ENCODE results near the gene FARSA.
A peak's percentile ranks its signal among the peaks of the same experiment; 100 is the strongest.
"Not testable (repeated sequence)": the region's sequence is repeated elsewhere in the genome, so short reads cannot be mapped to it uniquely, and the experiment has no call there.

Gene FARSA

DNA sequence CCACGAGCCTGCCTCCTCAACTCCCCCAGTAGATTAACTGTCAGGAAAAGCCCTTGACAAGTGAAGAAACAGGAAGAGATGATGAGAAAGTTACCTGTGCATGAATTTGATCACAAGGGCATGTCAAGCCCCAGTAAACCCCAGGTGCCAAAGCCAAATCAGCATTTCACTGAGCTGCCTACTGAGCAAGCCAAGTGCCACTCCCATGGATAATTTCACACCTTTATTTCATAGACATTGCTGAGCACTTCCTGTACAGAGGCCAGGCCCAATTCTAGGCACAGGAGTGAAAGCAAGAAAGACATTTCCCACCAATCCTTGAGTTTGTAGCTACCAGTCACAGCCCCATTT, 21.1 kb upstream of the FARSA start:
- DNase-seq (ENCODE audit: low read depth in 4 of 4, low spot score in 1 of 4) = no peak

DNA sequence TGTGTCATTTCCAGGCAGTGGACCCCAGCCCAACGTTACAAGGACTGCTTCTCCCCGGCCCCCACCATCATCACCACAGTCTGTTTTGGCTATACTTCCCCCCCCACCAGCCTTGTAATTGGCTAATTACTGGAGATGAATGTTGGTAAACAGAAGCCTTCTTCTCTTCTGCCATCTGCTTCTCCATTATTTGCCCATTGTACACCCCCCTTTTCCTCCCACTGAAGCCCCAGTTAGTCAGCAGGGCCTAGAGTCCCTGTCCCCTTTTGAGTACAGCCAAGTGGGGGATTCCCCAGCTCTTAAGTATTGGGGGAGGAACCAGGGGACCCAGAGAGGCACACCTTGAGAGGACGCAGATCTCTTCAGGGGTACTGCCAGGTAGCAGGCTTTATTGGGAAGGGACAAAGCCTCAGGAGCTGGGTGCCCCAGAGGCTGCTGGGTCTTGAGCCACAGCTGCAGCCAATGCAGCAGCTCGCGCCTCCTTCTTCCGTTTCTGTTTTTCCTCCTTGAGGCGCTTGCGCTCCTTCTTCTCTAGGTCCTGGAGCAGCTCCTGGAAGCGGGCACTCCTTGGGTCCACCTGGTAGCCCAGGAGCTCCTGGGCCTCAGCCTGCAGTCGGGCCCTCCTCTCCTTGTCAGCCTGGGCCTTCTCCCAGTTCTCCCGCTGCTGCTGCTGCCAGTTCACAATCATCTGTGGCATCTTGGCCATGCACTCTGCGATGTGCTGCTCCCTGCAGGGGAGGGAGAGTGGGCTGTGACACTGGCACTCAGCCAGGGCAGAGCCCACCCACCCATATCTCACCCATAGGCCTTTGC, 20.5 kb upstream of the FARSA start:
- DNase-seq (ENCODE audit: low read depth in 4 of 4, low spot score in 1 of 4) = no peak

DNA sequence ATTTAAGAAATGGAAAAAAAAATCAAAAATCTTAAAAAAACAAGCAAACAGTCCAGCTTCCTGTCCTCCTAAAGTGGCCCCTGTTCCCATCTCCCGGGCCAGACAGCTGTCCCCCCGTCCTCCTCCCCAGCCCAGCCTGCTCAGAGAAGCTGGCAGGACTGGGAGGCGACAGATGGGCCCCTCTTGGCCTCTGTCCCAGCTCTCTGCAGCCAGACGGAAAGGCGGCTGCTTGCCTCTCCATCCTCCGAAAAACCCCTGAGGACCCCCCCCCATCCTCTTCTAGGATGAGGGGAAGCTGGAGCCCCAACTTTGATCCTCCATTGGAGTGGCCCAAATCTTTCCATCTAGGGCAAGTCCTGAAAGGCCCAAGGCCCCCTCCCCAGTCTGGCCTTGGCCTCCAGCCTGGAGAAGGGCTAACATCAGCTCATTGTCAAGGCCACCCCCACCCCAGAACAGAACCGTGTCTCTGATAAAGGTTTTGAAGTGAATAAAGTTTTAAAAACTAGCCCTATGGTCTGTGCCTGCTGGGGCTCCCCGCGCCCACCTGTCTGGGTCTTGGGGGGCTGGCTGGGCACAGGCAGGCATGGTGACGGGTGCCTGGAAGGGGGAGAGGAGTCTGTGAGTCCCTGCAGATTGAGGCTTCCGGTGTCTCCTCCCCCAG, 19.8 kb upstream of the FARSA start:
- DNase-seq (ENCODE audit: low read depth in 4 of 4, low spot score in 1 of 4) = no peak

DNA sequence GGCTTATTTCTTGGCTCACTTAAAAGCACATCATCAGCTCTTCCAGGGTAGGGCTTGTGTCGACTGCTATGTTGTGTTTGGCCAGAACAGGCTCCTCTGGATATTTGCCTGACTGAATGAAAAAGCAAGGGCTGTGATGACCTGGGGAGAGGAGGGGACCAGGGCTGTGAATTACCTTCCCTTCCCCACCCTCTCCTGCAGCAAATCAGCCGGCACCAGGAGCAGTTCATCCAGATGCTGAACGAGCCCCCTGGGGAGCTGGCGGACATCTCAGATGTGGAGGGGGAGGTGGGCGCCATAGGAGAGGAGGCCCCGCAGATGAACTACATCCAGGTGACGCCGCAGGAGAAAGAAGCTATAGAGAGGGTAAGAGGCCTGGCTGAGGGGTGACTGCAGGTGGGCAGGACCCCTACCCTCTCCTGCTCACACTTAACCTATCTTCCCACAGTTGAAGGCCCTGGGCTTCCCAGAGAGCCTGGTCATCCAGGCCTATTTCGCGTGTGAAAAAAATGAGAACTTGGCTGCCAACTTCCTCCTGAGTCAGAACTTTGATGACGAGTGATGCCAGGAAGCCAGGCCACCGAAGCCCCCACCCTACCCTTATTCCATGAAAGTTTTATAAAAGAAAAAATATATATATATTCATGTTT, 19.1 kb upstream of the FARSA start:
- DNase-seq (ENCODE audit: low read depth in 4 of 4, low spot score in 1 of 4) = no peak

DNA sequence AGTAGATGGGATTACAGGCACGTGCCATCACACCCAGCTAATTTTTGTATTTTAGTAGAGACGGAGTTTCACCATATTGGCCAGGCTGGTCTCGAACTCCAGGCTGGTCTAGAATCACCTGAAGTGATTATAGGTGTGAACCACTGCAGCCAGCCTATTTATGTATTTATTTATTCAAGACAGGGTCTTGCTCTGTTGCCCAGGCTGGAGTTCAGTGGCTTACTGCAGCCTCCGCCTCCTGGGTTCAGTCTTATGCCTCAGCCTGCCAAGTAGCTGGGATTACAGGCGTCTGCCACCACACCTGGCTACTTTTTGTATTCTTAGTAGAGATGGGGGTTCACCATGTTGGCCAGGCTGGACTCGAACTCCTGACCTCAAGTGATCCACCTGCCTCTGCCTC, 18.5 kb upstream of the FARSA start:
- DNase-seq (ENCODE audit: low read depth in 4 of 4, low spot score in 1 of 4) = not testable (repeated sequence)

DNA sequence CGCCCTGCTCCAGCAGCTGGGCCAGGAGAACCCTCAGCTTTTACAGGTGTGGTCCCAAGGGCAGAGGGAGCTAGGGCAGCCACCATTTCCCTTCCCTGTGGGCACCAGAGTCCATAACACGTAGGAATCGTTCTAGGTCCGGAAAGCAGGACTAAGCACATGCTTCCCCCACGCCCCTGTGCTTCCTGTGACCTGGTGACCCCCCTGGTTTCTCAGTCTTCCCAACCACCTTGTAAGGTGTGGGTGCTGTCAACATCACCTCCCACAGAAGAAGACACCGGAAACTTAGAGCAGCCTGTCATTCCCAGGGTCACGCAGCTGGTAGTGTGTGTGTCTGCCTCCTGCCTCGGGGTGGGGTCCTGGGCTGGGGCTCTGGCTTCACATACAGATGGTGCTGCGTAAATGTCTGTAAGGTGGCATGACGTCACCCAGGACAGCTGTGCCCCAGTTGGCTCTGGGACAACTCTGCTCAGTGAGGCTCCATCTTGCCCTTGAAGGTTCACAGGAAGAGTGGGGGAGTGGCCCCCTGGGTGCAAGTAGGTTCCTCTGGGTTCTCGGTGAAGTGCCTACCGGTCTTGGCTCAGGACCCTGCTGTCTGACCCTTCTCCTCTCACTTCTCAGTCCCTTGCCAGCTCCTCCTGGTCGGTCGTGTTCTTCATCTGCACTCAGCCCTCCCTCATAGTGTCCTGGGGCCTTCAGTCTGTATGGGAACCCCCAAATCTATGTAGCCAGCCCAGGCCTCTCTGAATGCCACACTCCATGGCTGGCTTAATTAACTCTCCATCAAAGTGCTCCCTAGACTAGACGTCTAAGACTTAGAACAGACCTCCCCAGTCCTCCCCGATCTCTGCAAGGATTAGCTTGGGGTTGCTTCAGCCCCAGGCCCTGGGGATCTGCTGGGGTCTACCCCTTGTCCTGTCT, 16.1 kb upstream of the FARSA start:
- no peak for DNase-seq (ENCODE audit: low read depth in 4 of 4, low spot score in 1 of 4)

DNA sequence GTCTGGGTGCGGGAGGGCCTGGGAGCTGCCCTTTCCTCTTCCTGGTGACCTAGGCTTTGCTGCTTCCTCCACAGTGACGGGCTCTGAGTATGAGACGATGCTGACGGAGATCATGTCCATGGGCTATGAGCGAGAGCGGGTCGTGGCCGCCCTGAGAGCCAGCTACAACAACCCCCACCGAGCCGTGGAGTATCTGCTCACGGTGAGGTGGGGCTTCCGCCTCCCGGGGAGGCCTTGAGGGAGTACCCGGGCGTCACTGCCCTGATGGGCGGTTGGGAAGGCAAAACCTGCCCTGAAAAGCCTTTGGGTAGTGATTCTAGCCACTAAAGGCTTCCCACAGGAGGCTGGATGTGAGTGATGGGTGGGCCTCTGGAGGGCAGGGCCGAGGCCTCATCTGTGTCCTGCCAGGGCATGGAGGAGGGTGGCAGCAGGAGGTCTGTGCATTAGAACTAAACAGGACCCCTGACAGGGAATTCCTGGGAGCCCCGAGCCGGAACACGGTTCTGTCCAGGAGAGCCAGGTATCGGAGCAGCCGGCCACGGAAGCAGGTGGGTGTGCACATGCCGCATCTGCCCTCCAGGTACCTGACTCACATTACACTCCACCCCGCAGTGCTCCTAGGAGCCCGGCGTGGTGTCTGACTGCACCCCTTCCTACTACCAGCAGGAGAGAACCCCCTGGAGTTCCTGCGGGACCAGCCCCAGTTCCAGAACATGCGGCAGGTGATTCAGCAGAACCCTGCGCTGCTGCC, 15.3 kb upstream of the FARSA start:
- DNase-seq (ENCODE audit: low read depth in 4 of 4, low spot score in 1 of 4) = no peak

DNA sequence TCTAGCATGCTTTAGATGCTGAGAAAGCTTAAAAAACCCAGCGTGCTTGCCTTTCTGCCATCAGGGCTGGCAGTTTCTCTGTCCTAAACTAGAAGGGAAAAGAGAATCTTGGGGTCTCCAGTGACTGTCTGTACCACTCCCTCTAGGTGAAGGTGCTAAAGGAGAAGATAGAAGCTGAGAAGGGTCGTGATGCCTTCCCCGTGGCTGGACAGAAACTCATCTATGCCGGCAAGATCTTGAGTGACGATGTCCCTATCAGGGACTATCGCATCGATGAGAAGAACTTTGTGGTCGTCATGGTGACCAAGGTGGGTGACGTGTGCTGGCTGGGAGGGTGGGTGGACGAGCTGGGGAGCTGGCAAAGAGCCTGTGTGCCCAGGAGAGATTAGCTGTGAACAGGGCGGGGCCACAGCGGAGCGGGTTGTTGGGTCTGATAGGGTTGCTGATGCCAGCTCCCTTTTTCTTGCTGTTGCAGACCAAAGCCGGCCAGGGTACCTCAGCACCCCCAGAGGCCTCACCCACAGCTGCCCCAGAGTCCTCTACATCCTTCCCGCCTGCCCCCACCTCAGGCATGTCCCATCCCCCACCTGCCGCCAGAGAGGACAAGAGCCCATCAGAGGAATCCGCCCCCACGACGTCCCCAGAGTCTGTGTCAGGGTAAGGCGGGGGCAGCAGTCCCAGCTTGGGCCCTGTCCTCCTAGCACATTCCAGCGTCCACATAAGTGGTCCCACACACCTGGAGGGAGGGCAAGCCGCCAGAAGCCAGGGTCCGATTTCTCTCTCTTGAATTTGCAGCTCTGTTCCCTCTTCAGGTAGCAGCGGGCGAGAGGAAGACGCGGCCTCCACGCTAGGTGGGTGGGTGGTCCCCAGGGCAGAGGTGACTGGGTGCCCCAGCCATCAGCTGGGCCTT, 14.4 kb upstream of the FARSA start:
- DNase-seq (ENCODE audit: low read depth in 4 of 4, low spot score in 1 of 4) = no peak

DNA sequence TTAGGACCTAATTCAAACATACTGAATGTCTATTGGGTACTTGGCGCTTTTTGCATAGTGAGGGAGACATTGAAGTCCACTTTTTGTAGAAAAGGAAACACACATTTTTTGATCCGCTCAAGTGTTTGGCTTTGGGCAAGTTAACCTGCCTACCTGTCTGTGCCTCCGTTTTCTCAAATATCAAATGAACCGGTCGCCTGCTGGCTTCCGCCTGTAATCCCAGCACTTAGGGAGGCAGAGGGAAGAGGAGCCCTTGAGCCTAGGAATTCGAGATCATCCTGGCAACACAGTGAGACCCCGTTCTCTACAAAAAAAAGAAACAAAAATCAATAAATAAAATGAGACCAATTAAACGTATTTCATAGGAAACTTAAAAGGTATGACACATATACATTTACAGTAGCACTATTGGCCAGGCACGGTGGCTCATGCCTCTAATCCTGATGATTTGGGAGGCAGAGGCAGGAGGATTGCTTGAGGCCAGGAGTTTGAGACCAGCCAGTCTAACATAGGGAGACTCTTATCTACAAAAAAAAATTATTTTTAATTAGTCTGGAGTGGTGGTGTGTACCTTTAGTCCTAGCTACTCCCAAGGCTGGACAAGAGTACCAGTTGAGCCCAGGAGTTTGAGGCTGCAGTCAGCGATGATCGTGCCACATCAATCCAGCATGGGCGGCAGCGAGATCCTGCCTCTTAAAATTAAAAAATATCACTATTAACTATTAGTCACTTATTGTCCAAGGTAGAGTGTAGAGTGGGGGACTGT, 13.4 kb upstream of the FARSA start:
- DNase-seq (ENCODE audit: low read depth in 4 of 4, low spot score in 1 of 4) = no peak

DNA sequence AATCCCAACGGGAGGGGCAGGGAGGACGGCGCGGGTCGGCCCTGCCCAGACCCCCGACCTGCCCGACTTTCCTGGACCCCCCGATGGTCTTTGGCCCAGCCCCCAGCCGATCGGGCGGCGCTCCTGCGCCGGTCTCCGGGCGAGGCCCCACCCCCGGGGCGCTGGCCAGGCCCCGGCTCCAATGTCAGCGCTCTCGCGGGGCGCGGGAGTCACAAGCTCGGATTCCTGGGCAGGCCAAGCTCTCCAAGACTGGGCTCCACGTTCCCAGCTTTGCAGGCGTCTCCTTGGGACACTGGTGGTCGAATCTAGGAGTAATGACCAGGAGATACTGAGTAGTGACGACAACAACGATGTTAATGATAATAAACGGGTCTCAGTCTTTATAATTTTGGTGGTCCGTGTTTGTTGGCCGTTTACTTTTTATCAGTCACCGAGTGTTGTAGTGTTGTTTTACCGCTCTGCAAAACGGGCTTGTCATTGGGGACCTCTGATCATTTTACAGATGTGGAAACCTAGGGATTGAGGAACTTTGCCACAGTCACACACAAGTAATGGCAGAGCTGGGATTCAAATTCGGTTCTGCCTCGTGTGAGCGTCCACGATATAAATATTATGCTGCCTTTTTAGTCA, 12.7 kb upstream of the FARSA start:
- peak in 1 of 4 experiments; percentile 49 for DNase-seq (ENCODE audit: low read depth in 4 of 4, low spot score in 1 of 4)

DNA sequence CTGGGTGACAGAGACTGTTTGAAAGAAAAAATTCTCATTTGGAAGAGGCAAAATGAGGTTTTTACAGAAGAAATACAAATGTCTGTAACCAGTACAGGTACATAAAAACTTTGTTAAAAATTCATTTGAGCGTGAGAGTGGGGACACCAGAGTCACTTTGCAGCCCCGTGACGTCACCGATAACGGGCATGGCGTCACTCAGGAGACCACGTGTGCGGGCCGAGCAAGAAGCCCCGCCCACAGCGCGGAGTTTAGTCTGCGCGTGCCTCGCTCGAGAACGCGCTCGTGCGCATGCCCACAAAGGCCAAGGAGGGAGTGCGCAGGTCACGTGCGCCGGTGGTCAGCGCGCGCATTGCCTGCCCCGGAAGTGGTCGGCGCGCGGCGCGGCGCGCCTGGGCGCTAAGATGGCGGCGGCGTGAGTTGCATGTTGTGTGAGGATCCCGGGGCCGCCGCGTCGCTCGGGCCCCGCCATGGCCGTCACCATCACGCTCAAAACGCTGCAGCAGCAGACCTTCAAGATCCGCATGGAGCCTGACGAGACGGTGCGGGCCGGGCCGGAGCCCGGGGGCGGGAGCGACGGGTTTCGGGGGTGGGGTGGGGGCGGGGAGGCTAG, 12.1 kb upstream of the FARSA start, which contains the start of gene RAD23A:
RAD23A (plus strand) TSS at position 384 of the 613 bp plus-strand sequence; CDS start at position 471, 87 bp downstream.
- peak; percentile 97 to 99 (median 98) for DNase-seq (ENCODE audit: low read depth in 4 of 4, low spot score in 1 of 4)

DNA sequence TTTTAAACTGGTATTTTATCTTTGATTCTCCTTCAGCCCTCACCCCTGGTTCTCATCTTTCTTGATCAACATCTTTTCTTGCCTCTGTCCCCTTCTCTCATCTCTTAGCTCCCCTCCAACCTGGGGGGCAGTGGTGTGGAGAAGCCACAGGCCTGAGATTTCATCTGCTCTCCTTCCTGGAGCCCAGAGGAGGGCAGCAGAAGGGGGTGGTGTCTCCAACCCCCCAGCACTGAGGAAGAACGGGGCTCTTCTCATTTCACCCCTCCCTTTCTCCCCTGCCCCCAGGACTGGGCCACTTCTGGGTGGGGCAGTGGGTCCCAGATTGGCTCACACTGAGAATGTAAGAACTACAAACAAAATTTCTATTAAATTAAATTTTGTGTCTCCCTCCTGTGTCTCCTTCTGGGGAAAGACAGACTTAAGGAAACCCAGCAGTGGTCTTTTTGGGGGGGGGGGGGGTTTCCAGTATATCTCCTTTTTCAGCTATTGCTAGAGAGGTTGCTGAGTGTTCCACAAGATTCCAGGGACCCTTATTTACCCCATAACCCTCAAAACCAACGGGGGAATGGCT, 10.7 kb upstream of the FARSA start:
- no peak for DNase-seq (ENCODE audit: low read depth in 4 of 4, low spot score in 1 of 4)

DNA sequence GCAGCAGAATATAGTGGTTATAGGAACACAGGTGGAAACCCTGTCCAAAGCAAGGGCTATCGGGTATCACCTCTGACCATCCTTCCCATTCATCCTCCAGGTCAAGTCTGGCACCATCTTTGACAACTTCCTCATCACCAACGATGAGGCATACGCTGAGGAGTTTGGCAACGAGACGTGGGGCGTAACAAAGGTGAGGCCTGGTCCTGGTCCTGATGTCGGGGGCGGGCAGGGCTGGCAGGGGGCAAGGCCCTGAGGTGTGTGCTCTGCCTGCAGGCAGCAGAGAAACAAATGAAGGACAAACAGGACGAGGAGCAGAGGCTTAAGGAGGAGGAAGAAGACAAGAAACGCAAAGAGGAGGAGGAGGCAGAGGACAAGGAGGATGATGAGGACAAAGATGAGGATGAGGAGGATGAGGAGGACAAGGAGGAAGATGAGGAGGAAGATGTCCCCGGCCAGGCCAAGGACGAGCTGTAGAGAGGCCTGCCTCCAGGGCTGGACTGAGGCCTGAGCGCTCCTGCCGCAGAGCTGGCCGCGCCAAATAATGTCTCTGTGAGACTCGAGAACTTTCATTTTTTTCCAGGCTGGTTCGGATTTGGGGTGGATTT, 10.0 kb upstream of the FARSA start:
- no peak for DNase-seq (ENCODE audit: low read depth in 4 of 4, low spot score in 1 of 4)

DNA sequence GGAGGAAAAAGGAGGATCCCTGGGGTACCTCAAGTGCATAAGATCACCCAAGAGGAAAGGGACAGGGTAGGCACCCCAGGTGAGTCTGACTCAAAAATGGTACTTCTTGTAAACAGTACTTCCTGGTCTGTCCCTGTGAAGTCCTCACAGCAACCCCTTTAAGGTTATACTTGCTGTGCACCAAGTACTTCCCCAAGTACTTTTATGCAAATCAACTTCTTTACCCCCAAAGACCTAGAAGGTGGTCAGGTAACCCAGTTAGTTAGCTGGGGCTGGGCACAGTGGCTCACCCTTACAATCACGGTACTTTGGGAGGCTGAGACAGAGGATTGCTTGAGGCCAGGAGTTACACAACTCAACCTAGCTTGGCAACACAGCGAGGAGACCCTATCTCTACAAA, 7.4 kb upstream of the FARSA start:
- no peak for DNase-seq (ENCODE audit: low read depth in 4 of 4, low spot score in 1 of 4)

DNA sequence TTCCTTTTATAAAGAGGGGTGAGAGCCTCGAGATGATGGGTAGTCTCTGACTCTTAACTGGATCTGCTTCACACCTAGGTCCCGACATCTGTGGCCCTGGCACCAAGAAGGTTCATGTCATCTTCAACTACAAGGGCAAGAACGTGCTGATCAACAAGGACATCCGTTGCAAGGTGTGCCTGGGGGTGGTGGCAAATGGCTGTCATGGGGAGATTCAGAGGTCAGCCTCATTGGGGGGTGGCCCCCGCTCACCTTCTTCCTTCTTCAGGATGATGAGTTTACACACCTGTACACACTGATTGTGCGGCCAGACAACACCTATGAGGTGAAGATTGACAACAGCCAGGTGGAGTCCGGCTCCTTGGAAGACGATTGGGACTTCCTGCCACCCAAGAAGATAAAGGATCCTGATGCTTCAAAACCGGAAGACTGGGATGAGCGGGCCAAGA, 6.5 kb upstream of the FARSA start:
- no peak for DNase-seq (ENCODE audit: low read depth in 4 of 4, low spot score in 1 of 4)

DNA sequence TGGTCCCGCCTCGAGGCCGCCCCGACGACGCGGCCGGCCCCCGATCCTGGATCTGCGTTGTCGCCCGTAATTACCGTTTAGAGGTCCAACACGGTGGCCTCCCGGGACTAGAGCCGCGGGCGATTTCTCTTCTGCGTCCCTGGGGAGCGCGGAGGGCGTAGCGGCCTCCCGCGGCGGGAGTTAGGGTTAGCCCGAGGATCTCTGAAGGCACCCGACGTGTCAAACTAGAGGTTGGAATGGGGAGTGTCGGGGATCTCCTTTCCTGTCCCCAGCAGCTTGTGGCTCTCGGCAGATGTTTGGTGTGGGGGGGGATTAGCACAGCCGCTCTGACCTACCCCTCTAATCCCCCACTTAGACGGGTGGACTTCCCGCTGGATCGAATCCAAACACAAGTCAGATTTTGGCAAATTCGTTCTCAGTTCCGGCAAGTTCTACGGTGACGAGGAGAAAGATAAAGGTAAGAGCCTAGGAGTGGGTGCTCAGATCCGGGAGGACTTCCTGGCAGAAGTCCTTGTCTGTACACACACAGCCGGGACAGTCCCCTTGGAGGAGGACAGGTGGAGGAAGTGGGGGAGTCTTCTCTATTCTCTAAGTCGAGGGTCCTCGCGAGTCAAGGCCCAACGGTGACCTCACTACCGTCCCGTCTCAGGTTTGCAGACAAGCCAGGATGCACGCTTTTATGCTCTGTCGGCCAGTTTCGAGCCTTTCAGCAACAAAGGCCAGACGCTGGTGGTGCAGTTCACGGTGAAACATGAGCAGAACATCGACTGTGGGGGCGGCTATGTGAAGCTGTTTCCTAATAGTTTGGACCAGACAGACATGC, 5.5 kb upstream of the FARSA start:
- no peak for DNase-seq (ENCODE audit: low read depth in 4 of 4, low spot score in 1 of 4)
